ENCODE results near the gene POM121C. TPM values are rescaled to one million over a fixed set of nuclear protein-coding genes. Genes with fewer than 3 reads are reported as not detected.
"Not testable (repeated sequence)": the region's sequence is repeated elsewhere in the genome, so short reads cannot be mapped to it uniquely, and the experiment has no call there.

POM121C gene
- total RNA-seq, 1 experiment from 2014 or later = 4.9 TPM

DNA sequence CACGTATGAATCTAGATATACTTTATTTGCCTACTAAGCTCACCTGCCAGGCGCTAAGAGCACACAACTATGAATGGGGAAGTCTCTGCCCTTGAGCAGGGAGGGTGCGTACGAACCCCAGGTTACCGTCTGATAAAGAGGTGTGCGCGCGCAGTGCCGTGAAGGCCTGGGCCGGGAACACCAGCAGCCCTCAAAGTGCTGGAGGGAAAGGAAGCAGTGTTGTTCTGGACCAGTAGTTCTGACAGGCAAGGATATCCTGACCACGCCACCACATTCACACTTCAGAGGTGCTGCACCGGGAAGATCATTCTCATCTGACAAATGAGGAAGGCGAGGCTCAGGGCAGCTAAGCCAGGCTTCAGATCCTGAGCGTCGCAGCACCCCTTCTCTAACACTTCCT, 62.6 kb downstream of the POM121C start:
- DNase-seq (ENCODE audit: low spot score) = not testable (repeated sequence)

DNA sequence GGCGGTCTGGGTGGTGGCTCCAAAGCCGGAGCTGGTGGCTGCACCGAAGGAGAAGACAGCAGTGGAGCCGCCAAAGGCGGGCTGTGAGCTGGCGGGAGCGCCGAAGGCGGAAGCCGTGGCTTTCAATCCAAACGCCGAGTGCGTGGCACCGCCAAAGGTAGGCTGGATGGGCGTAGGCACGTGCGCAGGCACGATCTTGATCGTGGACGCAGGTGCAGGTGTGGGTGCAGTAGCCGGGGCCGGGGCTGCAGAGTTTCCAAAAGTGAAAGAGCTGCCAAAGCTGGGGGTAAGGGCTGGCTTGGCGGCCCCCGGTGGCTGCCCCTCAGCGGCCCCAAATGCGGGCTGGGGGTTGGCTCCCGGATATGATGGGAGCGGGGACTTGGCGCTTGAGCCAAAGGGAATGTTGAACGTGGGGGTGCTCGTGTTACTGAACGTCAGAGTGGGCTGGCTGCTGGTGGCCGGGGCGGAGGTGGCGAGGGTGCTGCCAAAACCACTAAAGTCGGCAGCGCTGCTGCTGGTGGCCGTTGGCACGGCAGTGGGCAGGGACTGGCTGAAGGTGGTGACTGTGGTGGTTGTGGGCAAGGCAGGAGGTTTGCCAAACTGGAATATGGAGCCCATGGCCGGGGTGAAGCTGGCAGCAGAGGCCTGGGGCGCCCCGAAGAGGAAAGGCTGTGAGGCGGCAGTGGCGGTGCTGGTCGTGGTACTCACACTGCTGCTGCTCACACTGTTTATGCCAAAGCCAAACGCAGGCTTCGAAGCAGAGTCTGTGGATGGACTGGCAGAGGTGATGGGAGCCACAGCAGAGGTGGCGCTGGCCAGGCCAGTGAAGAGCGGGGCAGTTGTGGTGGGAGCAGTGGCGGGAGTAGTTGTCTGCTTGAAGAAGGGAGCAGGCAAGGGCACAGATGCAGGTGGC, 64.0 kb downstream of the POM121C start:
- DNase-seq (ENCODE audit: low spot score) = not testable (repeated sequence)

DNA sequence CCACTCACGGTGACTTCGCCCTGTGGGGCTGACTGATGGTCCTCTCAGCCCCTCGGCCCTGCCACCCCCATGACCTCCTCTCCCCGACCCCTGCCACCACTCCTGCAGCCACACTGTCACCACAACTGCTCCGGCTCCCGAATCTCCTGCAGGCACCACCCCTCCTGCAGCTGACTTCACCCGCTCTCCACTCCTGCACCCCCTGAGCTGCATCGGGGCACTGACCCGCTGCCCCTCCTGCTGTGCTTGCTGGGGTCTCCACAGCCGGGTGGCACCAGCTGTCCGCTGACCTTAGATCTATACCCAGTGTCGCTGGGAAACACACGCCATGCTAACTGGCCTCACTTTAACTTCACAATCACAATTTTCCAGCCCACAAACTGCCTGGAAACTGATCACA, 65.9 kb downstream of the POM121C start:
- not testable (repeated sequence) for DNase-seq (ENCODE audit: low spot score)

DNA sequence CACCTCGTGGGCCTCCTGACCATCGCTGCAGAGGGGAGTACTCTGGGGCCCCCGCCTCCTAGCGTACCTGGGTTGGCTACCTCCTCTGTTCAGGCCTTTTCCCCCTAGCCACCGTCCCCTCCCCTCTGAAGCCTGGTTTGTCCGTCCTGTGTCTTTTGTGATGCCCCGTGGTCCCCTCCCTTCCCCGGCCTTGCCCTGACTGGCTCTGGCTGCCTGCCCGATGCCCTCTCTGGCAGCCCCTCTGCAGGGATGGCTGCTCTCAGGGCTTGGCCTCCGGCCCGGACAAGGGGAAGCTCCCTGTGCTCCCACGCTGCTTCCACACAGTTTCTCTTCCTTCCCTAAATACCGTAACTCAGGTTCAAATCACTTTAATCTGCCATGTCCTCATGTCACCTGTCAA, 66.4 kb downstream of the POM121C start:
- DNase-seq (ENCODE audit: low spot score) = not testable (repeated sequence)

DNA sequence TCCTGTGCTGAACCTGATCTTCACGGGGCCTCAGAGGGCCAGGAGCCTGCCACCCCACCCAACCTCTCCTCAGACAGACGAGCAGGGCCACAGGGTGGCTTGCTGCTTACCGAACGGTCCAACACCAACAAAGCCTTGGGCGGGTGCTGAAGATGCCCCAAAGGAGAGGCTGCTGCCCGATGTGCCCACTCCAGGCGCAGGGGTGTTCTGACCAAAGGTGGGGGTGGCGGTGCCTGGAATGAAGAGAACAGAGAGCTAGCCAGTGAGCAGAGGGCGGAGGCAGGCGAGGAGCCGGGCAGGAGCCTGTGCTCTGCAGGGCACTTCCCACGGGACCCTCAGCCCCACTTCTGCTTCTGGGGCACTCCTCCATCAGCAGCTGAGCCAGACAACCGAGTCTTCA, 66.9 kb downstream of the POM121C start:
- DNase-seq (ENCODE audit: low spot score) = not testable (repeated sequence)

DNA sequence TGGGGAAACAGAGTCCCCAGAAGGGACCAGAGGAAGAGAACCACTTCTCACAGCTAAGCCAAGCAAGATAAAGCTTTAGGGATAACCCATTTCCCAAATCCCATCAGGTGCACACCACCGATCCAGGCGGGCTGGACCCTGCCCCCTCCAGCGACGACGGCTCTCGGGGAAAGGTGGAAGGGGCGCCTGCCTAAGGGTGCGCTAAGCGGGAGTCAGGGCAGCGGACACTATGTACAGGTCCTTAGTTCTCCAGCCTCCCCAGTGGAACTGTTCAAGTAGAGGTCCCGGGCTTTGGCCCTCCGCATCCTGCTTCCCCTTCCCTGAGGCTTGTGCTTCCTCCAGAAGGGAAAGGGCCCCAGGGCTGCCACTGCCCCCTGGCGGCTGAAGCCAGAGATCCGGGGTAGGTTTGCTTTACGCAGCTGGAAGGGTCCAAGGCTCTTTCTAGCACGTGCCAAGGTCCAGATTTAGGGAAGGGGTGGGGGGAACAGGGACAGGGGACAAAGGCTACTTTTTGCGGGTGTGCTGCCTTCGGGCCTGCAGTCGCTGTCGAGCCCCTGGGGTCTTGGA, 67.7 kb downstream of the POM121C start:
- DNase-seq (ENCODE audit: low spot score) = not testable (repeated sequence)

DNA sequence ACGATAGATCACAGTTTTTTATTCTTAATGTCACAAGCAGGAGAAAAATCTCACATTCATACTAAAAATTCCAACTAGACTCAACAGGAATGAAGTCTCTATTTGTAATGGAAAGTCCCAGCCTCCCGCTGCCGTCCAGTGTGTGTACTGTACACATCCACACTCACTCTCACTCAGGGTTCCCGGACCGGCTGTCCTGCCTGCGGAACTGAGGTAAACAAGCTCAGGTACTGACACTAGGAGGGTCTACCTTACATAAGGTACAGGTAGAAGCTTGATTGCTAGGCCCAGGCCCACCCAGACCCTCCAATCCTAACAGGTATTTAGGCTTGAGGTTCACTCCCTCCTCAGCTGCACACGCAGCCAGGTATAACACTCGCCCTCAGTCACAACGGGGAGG, 69.3 kb downstream of the POM121C start:
- not testable (repeated sequence) for DNase-seq (ENCODE audit: low spot score)

DNA sequence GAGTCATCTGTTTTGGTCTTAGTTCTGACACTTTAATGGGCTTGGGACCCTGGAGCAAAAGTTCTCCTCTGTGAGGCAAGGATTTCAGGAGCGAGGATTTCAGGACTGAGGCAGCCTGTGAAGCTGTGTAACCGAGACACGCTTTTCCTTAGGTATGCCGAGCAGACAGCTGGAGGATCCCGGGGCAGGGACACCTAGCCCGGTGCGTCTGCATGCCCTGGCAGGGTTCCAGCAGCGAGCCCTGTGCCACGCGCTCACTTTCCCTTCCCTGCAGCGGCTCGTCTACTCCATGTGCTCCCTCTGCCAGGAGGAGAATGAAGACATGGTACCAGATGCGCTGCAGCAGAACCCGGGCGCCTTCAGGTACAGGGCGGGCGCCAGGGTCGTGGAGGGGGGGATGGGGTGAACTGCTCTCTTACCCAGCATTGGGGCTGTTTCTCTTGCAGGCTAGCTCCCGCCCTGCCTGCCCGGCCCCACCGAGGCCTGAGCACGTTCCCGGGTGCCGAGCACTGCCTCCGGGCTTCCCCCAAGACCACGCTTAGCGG, 70.2 kb downstream of the POM121C start:
- not testable (repeated sequence) for DNase-seq (ENCODE audit: low spot score)

DNA sequence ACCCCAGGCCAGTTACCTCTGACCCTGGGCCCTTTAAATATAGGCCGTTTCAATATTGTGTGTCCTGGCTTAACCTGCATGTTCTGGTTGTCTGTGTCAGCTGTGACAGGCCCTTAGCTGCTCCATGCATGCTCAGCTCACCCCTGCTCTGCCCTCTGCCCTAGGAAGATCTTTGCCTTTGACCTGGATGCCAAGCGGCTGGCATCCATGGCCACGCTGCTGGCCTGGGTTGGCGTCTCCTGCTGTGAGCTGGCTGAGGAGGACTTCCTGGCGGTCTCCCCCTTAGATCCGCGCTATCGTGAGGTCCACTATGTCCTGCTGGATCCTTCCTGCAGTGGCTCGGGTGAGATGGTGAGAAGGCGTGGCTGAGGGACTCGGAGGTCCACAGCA, 70.7 kb downstream of the POM121C start:
- DNase-seq (ENCODE audit: low spot score) = not testable (repeated sequence)

DNA sequence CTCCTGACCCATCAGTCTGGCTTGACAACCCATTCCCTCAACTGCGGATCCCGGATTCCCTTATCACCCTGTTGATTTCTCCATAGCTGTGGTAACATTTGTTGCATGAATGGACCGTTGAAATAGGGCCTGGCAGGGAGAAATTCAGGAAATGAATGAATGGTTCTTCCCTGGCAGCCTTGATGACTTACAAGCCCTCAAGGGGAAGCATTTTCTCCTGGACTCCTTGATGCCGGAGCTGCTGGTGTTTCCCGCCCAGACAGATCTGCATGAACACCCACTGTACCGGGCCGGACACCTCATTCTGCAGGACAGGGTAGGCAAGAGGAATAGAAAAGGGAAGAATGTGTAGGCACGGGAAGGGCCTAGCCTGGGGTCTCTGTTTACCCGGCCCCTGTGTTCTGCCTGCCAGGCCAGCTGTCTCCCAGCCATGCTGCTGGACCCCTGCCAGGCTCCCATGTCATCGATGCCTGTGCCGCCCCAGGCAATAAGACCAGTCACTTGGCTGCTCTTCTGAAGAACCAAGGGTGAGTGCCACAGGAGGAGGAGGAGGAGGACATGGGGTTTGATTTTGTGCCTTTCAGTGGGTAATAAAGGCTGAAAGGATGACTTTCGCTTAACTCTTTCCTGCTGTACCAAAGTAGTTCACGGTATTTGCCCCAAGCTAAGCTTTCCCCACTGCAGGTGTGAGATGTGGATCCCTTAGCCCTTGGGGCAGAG, 71.2 kb downstream of the POM121C start:
- not testable (repeated sequence) for DNase-seq (ENCODE audit: low spot score)

DNA sequence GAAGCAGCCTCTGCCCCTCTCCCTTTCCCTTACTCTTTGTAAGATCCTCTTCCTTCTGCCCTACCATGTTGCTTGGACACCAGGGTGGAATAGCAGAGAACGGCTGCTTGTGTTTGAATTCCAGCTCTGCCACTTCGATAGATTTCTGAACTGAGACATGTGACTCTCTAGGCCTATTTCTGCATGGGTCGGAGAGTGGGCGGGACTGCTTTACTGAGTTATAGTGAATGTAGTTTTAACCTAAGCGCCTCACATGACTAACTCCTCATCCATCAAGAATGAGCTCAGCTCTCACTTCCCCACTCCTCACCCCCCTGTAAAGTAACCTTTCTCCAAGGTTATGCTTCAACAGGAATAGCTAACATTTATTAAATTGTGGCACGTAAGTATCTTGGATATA, 71.9 kb downstream of the POM121C start:
- DNase-seq (ENCODE audit: low spot score) = not testable (repeated sequence)

DNA sequence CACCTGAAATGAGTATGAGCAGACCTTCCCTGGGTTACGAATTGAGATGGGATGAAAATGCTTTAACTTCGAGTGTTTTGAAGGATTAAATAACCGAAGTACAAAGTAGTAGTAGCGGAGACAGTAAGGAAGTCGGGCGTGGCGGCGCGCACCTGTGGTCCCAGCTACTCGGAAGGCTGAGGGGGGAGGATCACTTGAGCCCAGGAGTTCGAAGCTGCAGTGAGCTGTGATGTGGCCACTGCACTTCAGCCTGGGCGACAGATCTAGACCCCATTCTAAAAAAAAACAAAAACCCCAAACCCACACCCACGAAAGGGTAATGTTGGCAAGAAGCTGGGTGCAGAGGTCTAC, 75.3 kb downstream of the POM121C start:
- DNase-seq (ENCODE audit: low spot score) = not testable (repeated sequence)

DNA sequence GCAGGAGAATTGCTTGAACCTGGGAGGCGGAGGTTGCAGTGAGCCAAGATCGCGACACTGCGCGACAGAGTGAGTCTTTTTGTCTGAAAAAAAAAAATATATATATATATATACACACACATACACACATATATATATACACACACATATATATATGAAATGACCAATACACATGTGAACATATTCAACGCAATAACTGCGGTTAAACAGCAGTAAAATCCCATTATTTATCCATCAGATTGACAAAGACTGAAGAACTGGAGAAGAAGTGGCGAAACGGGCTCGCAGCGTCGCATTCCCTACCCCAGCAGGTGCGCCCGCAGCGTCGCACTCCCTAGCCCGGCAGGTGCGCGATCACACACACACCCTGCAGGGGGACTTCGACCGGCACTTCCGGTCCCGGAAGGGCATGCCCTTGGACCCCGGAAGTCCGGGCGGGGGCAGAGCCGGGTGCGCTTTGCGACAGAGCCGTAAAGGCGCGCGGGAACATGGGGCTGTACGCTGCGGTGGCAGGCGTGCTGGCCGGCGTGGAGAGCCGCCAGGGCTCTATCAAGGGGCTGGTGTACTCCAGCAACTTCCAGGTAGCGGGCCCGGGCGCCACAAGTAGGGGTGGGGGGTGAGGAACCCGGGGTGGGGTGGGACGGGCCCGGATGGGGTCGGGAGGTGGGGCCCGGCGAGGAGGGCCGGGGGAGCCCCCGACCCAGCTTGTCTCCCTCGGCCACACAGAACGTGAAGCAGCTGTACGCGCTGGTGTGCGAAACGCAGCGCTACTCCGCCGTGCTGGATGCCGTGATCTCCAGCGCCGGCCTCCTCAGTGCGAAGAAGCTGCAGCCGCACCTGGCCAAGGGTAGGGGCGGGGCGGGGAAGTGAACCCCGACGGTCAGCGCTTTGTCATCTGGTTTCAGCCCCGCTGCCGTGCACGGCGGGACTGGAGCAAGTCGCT, 75.9 kb downstream of the POM121C start:
- DNase-seq (ENCODE audit: low spot score) = not testable (repeated sequence)

DNA sequence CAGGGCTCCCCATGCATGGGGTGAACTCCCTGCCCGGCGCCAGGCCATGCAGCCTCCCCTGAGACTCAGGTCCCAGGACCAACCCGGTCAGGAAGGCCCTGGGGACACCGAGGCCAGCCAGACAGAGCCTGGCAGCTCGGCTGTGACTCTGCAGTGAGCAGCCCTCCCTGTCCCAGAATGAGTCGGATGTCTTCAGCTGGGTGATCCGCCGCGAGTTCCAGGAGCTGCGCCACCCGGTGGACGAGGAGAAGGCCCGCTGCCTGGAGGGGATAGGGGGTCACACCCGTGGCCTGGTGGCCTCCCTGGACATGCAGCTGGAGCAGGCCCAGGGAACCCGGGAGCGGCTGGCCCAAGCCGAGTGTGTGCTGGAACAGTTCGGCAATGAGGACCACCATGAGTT, 81.4 kb downstream of the POM121C start:
- not testable (repeated sequence) for DNase-seq (ENCODE audit: low spot score)

DNA sequence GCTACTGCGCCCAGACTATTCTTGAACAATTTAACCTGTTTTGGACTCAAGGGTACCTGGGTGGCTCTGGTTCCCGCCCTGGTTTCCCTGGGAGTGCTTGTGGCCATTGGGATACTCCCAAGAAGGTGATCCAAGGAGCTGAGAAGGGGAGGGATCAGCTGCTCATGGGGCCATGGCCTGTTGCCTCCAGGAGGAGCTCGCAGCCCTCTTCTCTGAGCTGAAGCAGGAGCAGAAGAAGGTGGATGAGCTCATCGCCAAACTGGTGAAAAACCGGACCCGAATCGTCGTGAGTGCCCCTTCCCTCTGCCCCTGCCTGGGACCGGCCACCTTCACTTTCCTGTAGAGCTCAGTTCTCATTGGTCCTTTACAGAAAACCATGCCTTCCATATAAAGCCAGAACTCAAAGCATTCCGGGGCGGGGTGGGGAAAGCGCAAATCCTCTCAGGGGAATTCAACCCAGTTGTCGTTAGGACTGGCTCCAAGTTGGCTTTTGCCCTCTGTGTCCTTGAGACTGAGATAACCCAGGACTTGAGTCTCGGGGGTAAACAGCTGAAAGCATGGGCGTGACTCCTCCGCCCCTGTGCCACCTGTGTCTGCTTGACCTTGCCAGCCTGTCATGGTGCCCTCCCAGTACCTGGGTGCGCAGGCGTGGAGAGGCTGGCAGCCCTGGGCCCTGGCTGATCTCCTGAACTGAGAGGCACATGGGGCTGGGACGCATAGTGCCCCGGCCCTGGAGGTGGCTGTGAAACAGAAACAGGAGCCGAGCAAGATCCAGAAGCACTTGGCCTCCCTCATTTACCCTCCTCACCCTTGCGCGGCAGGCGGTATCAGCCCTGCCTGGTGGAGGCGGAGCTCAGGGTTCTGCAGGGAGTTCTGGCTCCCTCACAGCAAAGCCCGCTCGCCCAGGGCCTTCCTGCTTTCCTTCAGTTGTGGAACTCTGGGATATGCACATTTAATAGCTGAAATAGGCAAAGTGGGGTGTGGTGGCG, 82.3 kb downstream of the POM121C start:
- not testable (repeated sequence) for DNase-seq (ENCODE audit: low spot score)

DNA sequence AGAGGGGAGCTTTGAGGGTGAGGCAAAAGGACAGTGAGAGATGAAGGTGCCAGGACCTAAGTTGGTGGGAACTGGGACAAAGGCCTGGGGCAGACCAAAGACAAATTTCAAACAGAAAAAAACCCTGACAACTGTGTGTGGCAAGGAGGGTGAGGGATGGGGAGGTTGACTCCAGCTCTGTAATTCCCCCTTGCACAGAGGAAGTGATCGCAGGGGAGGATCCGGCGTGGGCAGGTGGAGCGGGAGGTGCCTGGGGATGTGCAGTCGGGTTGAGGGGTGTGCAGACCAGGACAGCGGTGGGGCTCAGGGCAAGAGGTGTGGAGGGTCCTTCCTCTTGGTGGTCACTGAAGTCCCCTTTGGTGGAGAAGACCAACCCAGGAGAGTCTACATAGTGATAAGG, 85.5 kb downstream of the POM121C start:
- not testable (repeated sequence) for DNase-seq (ENCODE audit: low spot score)

DNA sequence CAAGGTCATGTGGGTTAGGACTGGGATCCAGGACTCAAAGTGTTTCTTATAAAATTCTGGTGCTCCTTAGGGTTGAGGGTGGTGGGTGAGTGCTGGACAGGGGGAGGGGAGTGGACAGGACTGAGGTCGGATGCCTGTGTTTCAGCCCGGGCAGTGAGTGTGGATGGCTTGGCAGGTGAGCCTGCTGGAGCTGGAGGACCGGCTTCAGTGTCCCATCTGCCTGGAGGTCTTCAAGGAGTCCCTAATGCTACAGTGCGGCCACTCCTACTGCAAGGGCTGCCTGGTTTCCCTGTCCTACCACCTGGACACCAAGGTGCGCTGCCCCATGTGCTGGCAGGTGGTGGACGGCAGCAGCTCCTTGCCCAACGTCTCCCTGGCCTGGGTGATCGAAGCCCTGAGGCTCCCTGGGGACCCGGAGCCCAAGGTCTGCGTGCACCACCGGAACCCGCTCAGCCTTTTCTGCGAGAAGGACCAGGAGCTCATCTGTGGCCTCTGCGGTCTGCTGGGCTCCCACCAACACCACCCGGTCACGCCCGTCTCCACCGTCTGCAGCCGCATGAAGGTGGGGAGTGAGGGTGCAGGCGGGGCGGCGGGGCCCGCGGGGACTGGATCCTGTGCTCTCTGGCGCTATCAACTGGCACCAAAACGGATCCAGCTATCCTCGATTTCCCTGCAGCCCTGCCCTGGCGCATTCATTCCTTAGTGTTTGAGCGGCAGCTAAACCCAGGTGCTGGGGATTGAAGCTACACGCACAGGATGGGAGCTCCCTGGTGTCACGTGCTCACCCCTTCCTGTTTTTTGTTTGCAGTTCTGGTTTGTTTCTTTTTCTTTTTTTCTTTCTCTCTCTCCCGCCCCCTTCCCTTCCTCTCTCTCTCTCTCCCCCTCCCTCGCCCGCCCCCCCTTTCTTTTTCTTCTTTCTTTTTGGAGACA, 87.1 kb downstream of the POM121C start:
- DNase-seq (ENCODE audit: low spot score) = not testable (repeated sequence)

DNA sequence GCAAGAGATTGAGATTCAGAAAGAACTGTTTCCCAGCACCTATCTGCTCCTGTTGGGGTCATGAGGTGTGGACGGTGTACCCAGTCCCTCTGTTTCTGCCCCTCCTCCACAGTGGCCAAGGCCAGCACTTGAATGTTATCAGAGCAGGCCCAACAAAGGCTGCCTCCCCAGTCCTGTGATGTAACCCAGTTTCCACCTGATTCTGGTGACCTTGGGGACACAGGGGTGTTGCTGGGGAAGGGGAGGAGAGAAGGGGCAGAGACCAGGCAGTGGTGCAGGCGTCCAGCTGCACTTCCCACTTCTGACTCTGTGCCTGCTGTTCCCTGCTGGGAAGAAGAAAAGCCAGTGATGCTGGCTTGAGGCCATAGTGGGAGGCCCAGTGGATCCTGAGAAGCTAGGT, 88.2 kb downstream of the POM121C start:
- not testable (repeated sequence) for DNase-seq (ENCODE audit: low spot score)

DNA sequence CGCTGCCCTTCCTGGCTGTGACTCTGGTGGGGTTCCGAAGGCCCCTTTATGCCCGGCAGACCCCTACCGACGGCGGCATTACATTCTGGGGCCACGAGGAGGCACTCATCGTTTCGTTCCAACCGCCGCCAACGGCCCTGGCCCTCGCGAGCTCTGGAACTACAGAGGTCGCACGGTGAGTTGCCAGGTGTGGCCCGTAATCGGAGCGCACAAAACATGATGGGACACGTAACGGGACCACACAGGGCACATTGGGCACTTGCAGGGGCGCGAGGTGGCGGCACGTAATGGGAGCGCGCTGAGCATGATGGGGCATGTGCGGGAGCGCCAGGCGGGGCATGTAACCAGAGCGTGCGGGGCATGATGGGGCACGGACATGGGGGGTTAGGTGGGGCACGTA, 90.8 kb downstream of the POM121C start, which contains the start of gene TRIM73:
Gene TRIM73 (plus strand): TSS at position 301 of the 400 bp plus-strand sequence. CDS start 3,305 bp downstream, outside the sequence.
- DNase-seq (ENCODE audit: low spot score) = not testable (repeated sequence)

All from H4 (cell line).